Endodermal cell (in vitro differentiated cells): ENCODE results near the gene TCF4. TPM values are rescaled to one million over a fixed set of nuclear protein-coding genes. Genes with fewer than 3 reads are reported as not detected.

Experiments
- DNase-seq: peaks from one replicate; pipeline ENCODE4 v3.0.0-alpha.2; 2017
- H3K27ac ChIP-seq: 2 replicates; pipeline ENCODE4 v1.5.1; 2013; ENCODE audit warnings: mild to moderate bottlenecking, low read depth, low read length, moderate library complexity
- H3K27me3 ChIP-seq: 2 replicates; pipeline ENCODE4 v1.6.1; 2013; ENCODE audit warnings: mild to moderate bottlenecking, low read length, moderate library complexity; ENCODE audit not compliant: insufficient read depth, control insufficient read depth, poor library complexity, severe bottlenecking
- H3K36me3 ChIP-seq: 2 replicates; pipeline ENCODE4 v1.7.0; 2013; ENCODE audit warnings: mild to moderate bottlenecking, low read length, moderate library complexity; ENCODE audit not compliant: control insufficient read depth, insufficient read depth
- H3K4me1 ChIP-seq: one replicate; pipeline ENCODE4 v1.7.0; 2013; ENCODE audit warnings: low read length; ENCODE audit not compliant: control insufficient read depth, insufficient read depth
- H3K4me3 ChIP-seq: 2 replicates; pipeline ENCODE4 v1.5.1; 2013; ENCODE audit warnings: mild to moderate bottlenecking, low read length, moderate library complexity
- H3K9ac ChIP-seq: 2 replicates; pipeline ENCODE4 v1.6.1; 2013; ENCODE audit warnings: mild to moderate bottlenecking, low read length, moderate library complexity; ENCODE audit not compliant: poor library complexity, severe bottlenecking; ENCODE audit errors: extremely low read depth
- H3K9me3 ChIP-seq: 2 replicates; pipeline ENCODE4 v1.6.1; 2013; ENCODE audit warnings: mild to moderate bottlenecking, low read length, moderate library complexity; ENCODE audit not compliant: control insufficient read depth
- H3K27ac Mint-ChIP-seq: 2 replicates; pipeline ENCODE4 v1.8.0; 2020; ENCODE audit warnings: mixed read lengths
- H3K27me3 Mint-ChIP-seq: 2 replicates; pipeline ENCODE4 v1.8.0; 2021; ENCODE audit warnings: mild to moderate bottlenecking, mixed read lengths; ENCODE audit not compliant: insufficient read depth
- H3K36me3 Mint-ChIP-seq: 2 replicates; pipeline ENCODE4 v1.8.0; 2020; ENCODE audit warnings: low read depth, mixed read lengths
- H3K4me1 Mint-ChIP-seq: 2 replicates; pipeline ENCODE4 v1.8.0; 2020; ENCODE audit warnings: mixed read lengths
- H3K4me3 Mint-ChIP-seq: 2 replicates; pipeline ENCODE4 v1.8.0; 2020; ENCODE audit warnings: mild to moderate bottlenecking, moderate library complexity, mixed read lengths
- H3K9me3 Mint-ChIP-seq: 2 replicates; pipeline ENCODE4 v1.8.0; 2020; ENCODE audit warnings: mild to moderate bottlenecking, mixed read lengths
- WGBS, 2 experiments: methylation state at CpG; one replicate each; pipeline versions ENCODE4 v1.1.5 to v1.1.7; 2013; ENCODE audit warnings: missing lambda C conversion rate in 2 of 2, mixed read lengths in 1 of 2; ENCODE audit not compliant: insufficient coverage in 1 of 2, insufficient read length in 1 of 2; 5-methylcytosine and 5-hydroxymethylcytosine counted together
- total RNA-seq, 2 donors: library from RNA; stranded (reverse); fragmentation: NEBNext Ultra II Directional in 1 of 2; extraction: Animal tissue kit (Norgen Biotek cat#: 25700) in 1 of 2; gene quantifications; 2 replicates in 1 of 2; 3 replicates in 1 of 2; pipeline ENCODE4 v1.2.1, GENCODE V29; 2021
- TF ChIP-seq, protein P1 (sequence below): fragments of 200-600 bp; sonication (generic); conservative IDR thresholded peaks from 2 replicates; pipeline ENCODE4 v1.5.0; 2021; ENCODE audit warnings: antibody characterized with exemption, mild to moderate bottlenecking

The TCF4 gene
- total RNA-seq, 2 donors from 2014 or later, result 40.4 to 58.5 TPM

GRCh38 chr18:55585920-55586561 lies 2.0 kb downstream of the TCF4 start:
- Mint-ChIP-seq H3K27ac (peak overlapping the region; percentile 85), H3K27me3 (no peaks in the 10 kb centered on the region), H3K9me3 (no peaks in the 10 kb centered on the region), H3K4me1 (peaks cover 46% of the 10 kb centered on the region), H3K36me3 (peaks cover 4% of the 10 kb centered on the region), H3K4me3 (peak overlapping the region; percentile 77)
- Histone ChIP-seq H3K4me1 (peaks cover 11% of the 10 kb centered on the region), H3K27me3 (no peaks in the 10 kb centered on the region), H3K27ac (peak overlapping the region; percentile 21), H3K9ac (no peak overlapping the region), H3K9me3 (no peaks in the 10 kb centered on the region), H3K4me3 (peak overlapping the region; percentile 79), H3K36me3 (no peaks in the 10 kb centered on the region)
- WGBS, 2 experiments, result 20 to 25% methylated on average over 3 to 10 of the region's 11 CpGs
- peak; percentile 66 for DNase-seq
- TF ChIP-seq, protein P1, sequence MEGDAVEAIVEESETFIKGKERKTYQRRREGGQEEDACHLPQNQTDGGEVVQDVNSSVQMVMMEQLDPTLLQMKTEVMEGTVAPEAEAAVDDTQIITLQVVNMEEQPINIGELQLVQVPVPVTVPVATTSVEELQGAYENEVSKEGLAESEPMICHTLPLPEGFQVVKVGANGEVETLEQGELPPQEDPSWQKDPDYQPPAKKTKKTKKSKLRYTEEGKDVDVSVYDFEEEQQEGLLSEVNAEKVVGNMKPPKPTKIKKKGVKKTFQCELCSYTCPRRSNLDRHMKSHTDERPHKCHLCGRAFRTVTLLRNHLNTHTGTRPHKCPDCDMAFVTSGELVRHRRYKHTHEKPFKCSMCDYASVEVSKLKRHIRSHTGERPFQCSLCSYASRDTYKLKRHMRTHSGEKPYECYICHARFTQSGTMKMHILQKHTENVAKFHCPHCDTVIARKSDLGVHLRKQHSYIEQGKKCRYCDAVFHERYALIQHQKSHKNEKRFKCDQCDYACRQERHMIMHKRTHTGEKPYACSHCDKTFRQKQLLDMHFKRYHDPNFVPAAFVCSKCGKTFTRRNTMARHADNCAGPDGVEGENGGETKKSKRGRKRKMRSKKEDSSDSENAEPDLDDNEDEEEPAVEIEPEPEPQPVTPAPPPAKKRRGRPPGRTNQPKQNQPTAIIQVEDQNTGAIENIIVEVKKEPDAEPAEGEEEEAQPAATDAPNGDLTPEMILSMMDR, result no peak

DNA sequence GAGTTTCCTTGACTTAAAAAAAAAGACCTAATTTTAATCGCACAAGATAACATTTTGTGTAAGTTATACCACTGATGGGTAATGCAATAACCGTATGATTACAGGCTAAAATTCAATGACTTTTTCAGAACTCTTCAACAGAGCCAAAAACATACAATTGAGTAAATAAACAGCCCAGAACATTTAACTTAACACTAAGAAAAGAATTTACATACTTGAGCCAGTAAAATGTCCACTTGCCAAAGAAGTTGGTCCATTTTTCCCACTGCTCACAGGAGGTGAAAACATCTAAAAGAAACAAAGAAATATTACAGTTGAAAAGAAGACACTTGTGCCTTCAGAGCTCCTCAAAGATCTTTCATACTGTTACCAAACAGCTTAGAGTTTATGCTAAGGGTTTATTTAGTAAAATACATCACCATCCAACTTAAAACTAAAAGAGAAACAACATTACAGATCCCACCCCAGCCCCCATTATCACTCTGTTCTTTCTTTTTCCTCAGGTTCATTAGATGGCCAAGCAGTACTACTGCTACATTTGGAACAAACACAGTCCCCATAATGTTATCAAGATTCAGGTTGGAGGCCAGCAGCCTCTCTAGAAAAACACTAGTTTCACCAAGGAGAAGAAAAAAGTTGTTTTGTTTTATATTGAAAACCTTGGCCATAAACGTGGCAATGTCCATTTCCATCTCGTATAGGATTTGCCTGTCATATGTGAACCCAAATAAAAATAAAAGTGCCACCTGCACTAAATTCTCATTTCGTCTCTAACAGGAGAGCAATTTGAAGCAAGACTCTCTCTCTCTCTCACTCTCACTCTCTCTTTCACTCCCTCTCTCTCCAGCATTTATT lies 2.7 kb downstream of the TCF4 start:
- no peaks in the 10 kb centered on the region for H3K27me3 Mint-ChIP-seq
- H3K36me3 Mint-ChIP-seq, result peaks cover 4% of the 10 kb centered on the region
- H3K4me3 ChIP-seq, result peak overlapping the region; percentile 79
- H3K36me3 ChIP-seq, result no peaks in the 10 kb centered on the region
- H3K27ac ChIP-seq, result peak overlapping the region; percentile 21
- DNase-seq, result no peak
- H3K4me1 Mint-ChIP-seq, result peaks cover 47% of the 10 kb centered on the region
- peak overlapping the region; percentile 41 for H3K27ac Mint-ChIP-seq
- no peak overlapping the region for H3K9ac ChIP-seq
- peaks cover 10% of the 10 kb centered on the region for H3K4me1 ChIP-seq
- peak overlapping the region; percentile 77 for H3K4me3 Mint-ChIP-seq
- no peaks in the 10 kb centered on the region for H3K9me3 Mint-ChIP-seq
- no peaks in the 10 kb centered on the region for H3K9me3 ChIP-seq
- no peaks in the 10 kb centered on the region for H3K27me3 ChIP-seq
- TF ChIP-seq, protein P1, result no peak
- WGBS, 2 experiments, result 44 to 54% methylated on average over 3 to 5 of the region's 5 CpGs

GRCh38 chr18:55584201-55584600 lies 3.8 kb downstream of the TCF4 start:
- Mint-ChIP-seq H3K27me3 (no peaks in the 10 kb centered on the region), H3K4me1 (peaks cover 49% of the 10 kb centered on the region), H3K4me3 (no peak overlapping the region), H3K36me3 (peaks cover 4% of the 10 kb centered on the region), H3K9me3 (no peaks in the 10 kb centered on the region), H3K27ac (no peak overlapping the region)
- H3K9me3 ChIP-seq, result no peaks in the 10 kb centered on the region
- peaks cover 7% of the 10 kb centered on the region for H3K4me1 ChIP-seq
- no peak overlapping the region for H3K9ac ChIP-seq
- DNase-seq, result no peak
- no peak overlapping the region for H3K27ac ChIP-seq
- TF ChIP-seq, protein P1, result no peak
- no peak overlapping the region for H3K4me3 ChIP-seq
- H3K36me3 ChIP-seq, result no peaks in the 10 kb centered on the region
- no peaks in the 10 kb centered on the region for H3K27me3 ChIP-seq
- WGBS, 2 experiments, result 75% methylated on average over 2 of the region's 2 CpGs; no CpG with 5 or more reads in 1 of the 2 experiments
